Right lobe of liver (tissue), 4 donors: ENCODE results near the gene HTT-AS.

Experiments
- CTCF ChIP-seq, 4 donors: fragments of 200-600 bp in 3 of 4; fragments of 450-650 bp in 1 of 4; IDR thresholded peaks; one replicate each; pipeline versions ENCODE4 v1.5.1 to v1.8.0; 2016 to 2022; ENCODE audit warnings: antibody characterized with exemption in 4 of 4, mild to moderate bottlenecking in 2 of 4
- POLR2A ChIP-seq: fragments of 450-650 bp; IDR thresholded peaks from one replicate; pipeline ENCODE4 v1.6.1; 2017; ENCODE audit warnings: antibody characterized with exemption, mild to moderate bottlenecking
- donor health status: DM: no; HTN: no; CAD: no.
- donor health status: DM: no; HTN: no; CAD: no.
- donor health status: DM: no; HTN: yes; CAD: no.

GRCh38 chr4:3067473-3068001 lies 6.8 kb downstream of the HTT-AS start:
- TF ChIP-seq CTCF (IDR thresholded peaks at IDR 0.05) (no peak), POLR2A (no peak)
